H9 (cell line): ENCODE data around the gene TFAP2A. TPM values are rescaled to one million over a fixed set of nuclear protein-coding genes. Genes with fewer than 3 reads are reported as not detected.

Experiments
- DNase-seq: peaks from one replicate; pipeline ENCODE4 v3.0.0-alpha.2; 2017
- H2AFZ ChIP-seq: one replicate; pipeline ENCODE4 v1.6.1; 2013; ENCODE audit warnings: mild to moderate bottlenecking, low read length, control low read depth, moderate library complexity
- H2AK5ac ChIP-seq: 2 replicates; pipeline ENCODE4 v1.6.1; 2013; ENCODE audit warnings: low read length, control low read depth, mixed read lengths; ENCODE audit not compliant: insufficient read length
- H2BK120ac ChIP-seq: one replicate; pipeline ENCODE4 v1.6.1; 2013; ENCODE audit warnings: low read depth, mild to moderate bottlenecking, low read length, control low read depth, inconsistent platforms; ENCODE audit not compliant: poor library complexity, severe bottlenecking
- H2BK12ac ChIP-seq: 2 replicates; pipeline ENCODE4 v1.6.1; 2013; ENCODE audit warnings: low read length, control low read depth, mixed read lengths, low read depth; ENCODE audit not compliant: insufficient read length
- H2BK15ac ChIP-seq: 2 replicates; pipeline ENCODE4 v1.6.1; 2013; ENCODE audit warnings: low read depth, low read length, control low read depth
- H2BK20ac ChIP-seq: one replicate; pipeline ENCODE4 v1.6.1; 2013; ENCODE audit warnings: low read depth, mild to moderate bottlenecking, low read length, control low read depth, inconsistent platforms; ENCODE audit not compliant: poor library complexity, severe bottlenecking
- H2BK5ac ChIP-seq: 2 replicates; pipeline ENCODE4 v1.6.1; 2013; ENCODE audit warnings: low read length, control low read depth, mixed read lengths; ENCODE audit not compliant: insufficient read length
- H3K14ac ChIP-seq: 2 replicates; pipeline ENCODE4 v1.6.1; 2013; ENCODE audit warnings: low read length, control low read depth; ENCODE audit not compliant: insufficient read depth
- H3K18ac ChIP-seq: 2 replicates; pipeline ENCODE4 v1.6.1; 2013; ENCODE audit warnings: low read depth, mild to moderate bottlenecking, mixed read lengths, low read length, control low read depth; ENCODE audit not compliant: insufficient read length
- H3K23ac ChIP-seq: 2 replicates; pipeline ENCODE4 v1.6.1; 2013; ENCODE audit warnings: low read length, control low read depth, mixed read lengths, low read depth; ENCODE audit not compliant: insufficient read length
- H3K23me2 ChIP-seq: 2 replicates; pipeline ENCODE4 v1.6.1; 2013; ENCODE audit warnings: low read depth, mild to moderate bottlenecking, mixed read lengths, low read length, control low read depth; ENCODE audit not compliant: insufficient read length, poor library complexity, severe bottlenecking
- H3K27ac ChIP-seq: 2 replicates; pipeline ENCODE4 v1.5.1; 2013; ENCODE audit warnings: low read length, control low read depth, mixed read lengths, low read depth; ENCODE audit not compliant: insufficient read length
- H3K27me3 ChIP-seq: 2 replicates; pipeline ENCODE4 v1.6.1; 2013; ENCODE audit warnings: low read length, control low read depth, inconsistent platforms; ENCODE audit not compliant: insufficient read depth
- H3K4ac ChIP-seq: 2 replicates; pipeline ENCODE4 v1.6.1; 2013; ENCODE audit warnings: low read depth, mild to moderate bottlenecking, control low read depth, inconsistent platforms, low read length, moderate library complexity
- H3K4me1 ChIP-seq: 2 replicates; pipeline ENCODE4 v1.6.1; 2013; ENCODE audit warnings: low read length, control low read depth, inconsistent platforms; ENCODE audit not compliant: insufficient read depth
- H3K4me2 ChIP-seq: 2 replicates; pipeline ENCODE4 v1.6.1; 2013; ENCODE audit warnings: low read length, control low read depth, mixed read lengths; ENCODE audit not compliant: insufficient read length, insufficient read depth
- H3K56ac ChIP-seq: 2 replicates; pipeline ENCODE4 v1.6.1; 2013; ENCODE audit warnings: low read depth, mild to moderate bottlenecking, mixed read lengths, low read length, control low read depth; ENCODE audit not compliant: insufficient read length
- H3K79me1 ChIP-seq: 2 replicates; pipeline ENCODE4 v1.6.1; 2013; ENCODE audit warnings: low read depth, mild to moderate bottlenecking, moderate library complexity, low read length, control low read depth, inconsistent platforms; ENCODE audit not compliant: insufficient read depth, poor library complexity, severe bottlenecking
- H3K79me2 ChIP-seq: 2 replicates; pipeline ENCODE4 v1.6.1; 2013; ENCODE audit warnings: low read length, control low read depth, inconsistent platforms; ENCODE audit not compliant: insufficient read depth
- H3K9ac ChIP-seq: 2 replicates; pipeline ENCODE4 v1.6.1; 2013; ENCODE audit warnings: low read length, control low read depth, mixed read lengths; ENCODE audit not compliant: insufficient read length; ENCODE audit errors: extremely low read depth
- H3K9me3 ChIP-seq: one replicate; pipeline ENCODE4 v1.6.1; 2013; ENCODE audit warnings: low read depth, low read length, inconsistent platforms; ENCODE audit not compliant: control insufficient read depth
- H3T11ph ChIP-seq: one replicate; pipeline ENCODE4 v1.6.1; 2013; ENCODE audit warnings: mild to moderate bottlenecking, low read length, control low read depth, inconsistent platforms
- H4K20me1 ChIP-seq: one replicate; pipeline ENCODE4 v1.6.1; 2013; ENCODE audit not compliant: control insufficient read depth, insufficient read length, insufficient read depth
- H4K5ac ChIP-seq: 2 replicates; pipeline ENCODE4 v1.6.1; 2013; ENCODE audit warnings: low read depth, mild to moderate bottlenecking, mixed read lengths, low read length, control low read depth; ENCODE audit not compliant: insufficient read length
- H4K8ac ChIP-seq: replicated peaks from 2 replicates; pipeline ENCODE4 v1.6.1; 2013; ENCODE audit warnings: low read length, control low read depth, mixed read lengths, low read depth; ENCODE audit not compliant: insufficient read length
- H4K91ac ChIP-seq: 2 replicates; pipeline ENCODE4 v1.6.1; 2013; ENCODE audit warnings: low read depth, mild to moderate bottlenecking, moderate library complexity, mixed read lengths, low read length, control low read depth; ENCODE audit not compliant: insufficient read length
- H3K27ac Mint-ChIP-seq, 3 experiments: 2 replicates in 2 of 3; 3 replicates in 1 of 3; pipeline ENCODE4 v1.8.0; 2020 to 2021; ENCODE audit warnings: mixed read lengths in 3 of 3, mild to moderate bottlenecking in 1 of 3, moderate library complexity in 1 of 3
- H3K27me3 Mint-ChIP-seq: 2 replicates; pipeline ENCODE4 v1.8.0; 2021; ENCODE audit warnings: low read depth, mild to moderate bottlenecking, moderate library complexity, mixed read lengths
- H3K36me3 Mint-ChIP-seq, 3 experiments: 2 replicates in 2 of 3; 3 replicates in 1 of 3; pipeline ENCODE4 v1.8.0; 2020 to 2021; ENCODE audit warnings: low read depth in 3 of 3, mixed read lengths in 3 of 3; ENCODE audit not compliant: insufficient read depth in 1 of 3
- H3K4me1 Mint-ChIP-seq, 2 experiments: 2 replicates each; pipeline ENCODE4 v1.8.0; 2020; ENCODE audit warnings: mixed read lengths in 2 of 2
- H3K4me3 Mint-ChIP-seq, 2 experiments: 2 replicates in 1 of 2; 3 replicates in 1 of 2; pipeline ENCODE4 v1.8.0; 2020 to 2021; ENCODE audit warnings: mild to moderate bottlenecking in 2 of 2, mixed read lengths in 2 of 2, moderate library complexity in 1 of 2
- H3K9me3 Mint-ChIP-seq, 2 experiments: 2 replicates in 1 of 2; 3 replicates in 1 of 2; pipeline ENCODE4 v1.8.0; 2020; ENCODE audit warnings: mild to moderate bottlenecking in 2 of 2, mixed read lengths in 2 of 2, moderate library complexity in 1 of 2
- WGBS: extraction: QIAGEN DNeasy Blood & Tissue Kit; methylation state at CpG from one replicate; pipeline ENCODE4 v1.1.7; 2013; ENCODE audit warnings: missing lambda C conversion rate, low lambda C conversion rate, mixed read lengths; ENCODE audit not compliant: insufficient read length; ENCODE audit errors: extremely low coverage; 5-methylcytosine and 5-hydroxymethylcytosine counted together
- total RNA-seq: library from RNA; stranded (reverse); gene quantifications from 2 replicates; pipeline ENCODE4 v1.2.1, GENCODE V29; 2021
- TF ChIP-seq, protein P1 (sequence below): fragments of 200-600 bp; sonication (generic); conservative IDR thresholded peaks from 3 replicates; pipeline ENCODE4 v1.8.0; 2021; ENCODE audit warnings: antibody characterized with exemption, mild to moderate bottlenecking

The TFAP2A gene
- total RNA-seq, 1 experiment from 2014 or later, result 2.6 TPM

DNA sequence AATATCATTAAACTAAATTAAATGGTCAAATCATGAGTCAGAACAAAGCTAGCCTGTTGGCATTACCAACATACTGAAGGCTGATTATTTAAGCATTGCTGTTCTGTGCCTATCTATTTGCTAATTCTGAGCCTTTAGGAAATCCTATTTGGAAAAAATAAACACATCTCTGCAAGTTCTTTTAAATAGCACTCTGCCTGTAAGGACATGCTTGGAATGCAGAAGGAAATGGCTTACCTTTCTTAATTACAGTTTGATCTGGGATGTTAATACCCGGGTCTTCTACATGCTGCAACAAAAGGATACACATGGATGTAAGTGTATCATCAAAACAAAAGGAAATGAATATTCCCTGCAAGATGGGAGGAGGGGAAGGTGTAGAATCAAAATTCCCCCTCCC, 8.3 kb downstream of the TFAP2A start:
- Mint-ChIP-seq H3K9me3 (peaks cover 0 to 13% of the 10 kb centered on the region in 2 experiments; a peak in 2 of 5 replicates), H3K4me3 (no peak overlapping the region), H3K27me3 (peaks cover 95% of the 10 kb centered on the region), H3K27ac (no peak overlapping the region), H3K36me3 (peaks cover 0 to 4% (median 0%) of the 10 kb centered on the region in 3 experiments; a peak in 1 of 7 replicates), H3K4me1 (peaks cover 43 to 62% of the 10 kb centered on the region in 2 experiments)
- H3K9me3 ChIP-seq, result no peaks in the 10 kb centered on the region
- no peak overlapping the region for H2BK15ac ChIP-seq
- TF ChIP-seq, protein P1, sequence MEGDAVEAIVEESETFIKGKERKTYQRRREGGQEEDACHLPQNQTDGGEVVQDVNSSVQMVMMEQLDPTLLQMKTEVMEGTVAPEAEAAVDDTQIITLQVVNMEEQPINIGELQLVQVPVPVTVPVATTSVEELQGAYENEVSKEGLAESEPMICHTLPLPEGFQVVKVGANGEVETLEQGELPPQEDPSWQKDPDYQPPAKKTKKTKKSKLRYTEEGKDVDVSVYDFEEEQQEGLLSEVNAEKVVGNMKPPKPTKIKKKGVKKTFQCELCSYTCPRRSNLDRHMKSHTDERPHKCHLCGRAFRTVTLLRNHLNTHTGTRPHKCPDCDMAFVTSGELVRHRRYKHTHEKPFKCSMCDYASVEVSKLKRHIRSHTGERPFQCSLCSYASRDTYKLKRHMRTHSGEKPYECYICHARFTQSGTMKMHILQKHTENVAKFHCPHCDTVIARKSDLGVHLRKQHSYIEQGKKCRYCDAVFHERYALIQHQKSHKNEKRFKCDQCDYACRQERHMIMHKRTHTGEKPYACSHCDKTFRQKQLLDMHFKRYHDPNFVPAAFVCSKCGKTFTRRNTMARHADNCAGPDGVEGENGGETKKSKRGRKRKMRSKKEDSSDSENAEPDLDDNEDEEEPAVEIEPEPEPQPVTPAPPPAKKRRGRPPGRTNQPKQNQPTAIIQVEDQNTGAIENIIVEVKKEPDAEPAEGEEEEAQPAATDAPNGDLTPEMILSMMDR, result no peak
- no peak overlapping the region for H3K4ac ChIP-seq
- no peak overlapping the region for H2AFZ ChIP-seq
- no peak overlapping the region for H3K4me2 ChIP-seq
- no peak overlapping the region for H3K18ac ChIP-seq
- H3K27ac ChIP-seq, result no peak overlapping the region
- no peak overlapping the region for H2BK5ac ChIP-seq
- H3K79me1 ChIP-seq, result no peaks in the 10 kb centered on the region
- no peak overlapping the region for H4K91ac ChIP-seq
- no peak overlapping the region for H3K9ac ChIP-seq
- H2BK120ac ChIP-seq, result no peak overlapping the region
- no peak overlapping the region for H3K14ac ChIP-seq
- H3K23me2 ChIP-seq, result peaks cover 14% of the 10 kb centered on the region
- H3K23ac ChIP-seq, result no peak overlapping the region
- no peak overlapping the region for H3K56ac ChIP-seq
- H4K8ac ChIP-seq, result no peak overlapping the region
- WGBS, result no CpG with 5 or more reads among the region's 1 CpG
- no peaks in the 10 kb centered on the region for H4K20me1 ChIP-seq
- no peak for DNase-seq
- H3T11ph ChIP-seq, result no peak overlapping the region
- no peaks in the 10 kb centered on the region for H3K79me2 ChIP-seq
- no peak overlapping the region for H2AK5ac ChIP-seq
- no peak overlapping the region for H2BK12ac ChIP-seq
- peaks cover 67% of the 10 kb centered on the region for H3K27me3 ChIP-seq
- H4K5ac ChIP-seq, result no peak overlapping the region
- H2BK20ac ChIP-seq, result no peak overlapping the region
- H3K4me1 ChIP-seq, result peaks cover 6% of the 10 kb centered on the region; the same call in 1 of the 2 replicates
